IMR-90 (cell line): Measurements from ENCODE around the gene ZMIZ1.

Source experiments
- BHLHE40 ChIP-seq: fragments of 150-350 bp; IDR thresholded peaks from 2 replicates; pipeline ENCODE4 v1.6.1; 2016; ENCODE audit warnings: mild to moderate bottlenecking, low read depth, low read length
- CTCF ChIP-seq: conservative IDR thresholded peaks from 2 replicates; pipeline ENCODE4 v1.5.1; 2012; ENCODE audit warnings: mild to moderate bottlenecking, low read depth, low read length, improper control_type of control experiment
- ELK1 ChIP-seq: fragments of 150-350 bp; IDR thresholded peaks from 2 replicates; pipeline ENCODE4 v1.6.1; 2016; ENCODE audit warnings: low read depth, mild to moderate bottlenecking, low read length, moderate library complexity, borderline replicate concordance
- FOS ChIP-seq: fragments of 150-350 bp; IDR thresholded peaks from 2 replicates; pipeline ENCODE4 v1.6.1; 2016; ENCODE audit warnings: low read depth, low read length
- MAZ ChIP-seq: IDR thresholded peaks from 2 replicates; pipeline ENCODE4 v1.6.1; 2012; ENCODE audit warnings: low read depth, mild to moderate bottlenecking, low read length, improper control_type of control experiment, moderate library complexity, borderline replicate concordance
- POLR2A ChIP-seq: IDR thresholded peaks from 2 replicates; pipeline ENCODE4 v1.6.1; 2012; ENCODE audit warnings: mild to moderate bottlenecking, low read depth, low read length
- RAD21 ChIP-seq: IDR thresholded peaks from 2 replicates; pipeline ENCODE4 v1.6.1; 2012; ENCODE audit warnings: low read length, improper control_type of control experiment
- RCOR1 ChIP-seq: IDR thresholded peaks from 2 replicates; pipeline ENCODE4 v1.6.1; 2012; ENCODE audit warnings: mild to moderate bottlenecking, low read length, improper control_type of control experiment; ENCODE audit not compliant: insufficient replicate concordance
- RFX5 ChIP-seq: IDR thresholded peaks from 2 replicates; pipeline ENCODE4 v1.8.0; 2012; ENCODE audit warnings: low read depth, mild to moderate bottlenecking, low read length, moderate library complexity
- SMC3 ChIP-seq: fragments of 150-350 bp; IDR thresholded peaks from 2 replicates; pipeline ENCODE4 v1.6.1; 2016; ENCODE audit warnings: low read depth, mild to moderate bottlenecking, antibody characterized with exemption, low read length, moderate library complexity

DNA sequence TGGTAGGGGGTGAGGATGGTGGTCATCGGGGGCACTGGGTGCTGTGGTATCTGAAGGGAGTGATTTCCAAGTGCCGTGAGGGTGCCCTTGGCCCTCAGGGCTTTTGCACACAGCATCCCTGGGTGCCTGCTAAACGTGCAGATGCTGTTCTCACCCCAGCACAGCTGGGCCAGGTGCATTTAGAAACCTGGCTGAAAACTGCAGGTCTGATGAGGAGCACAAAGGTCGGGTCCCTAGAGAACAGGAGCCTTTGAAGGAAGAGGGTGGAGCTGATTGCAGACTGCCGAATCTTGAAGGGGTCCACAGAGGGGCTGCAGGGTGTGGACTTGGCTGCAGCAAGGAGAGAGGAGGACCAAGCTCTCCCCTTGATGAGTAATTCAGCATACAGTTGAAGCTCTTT lies 32.0 kb downstream of the ZMIZ1 start:
- no peak for TF ChIP-seq BHLHE40
- no peak for TF ChIP-seq CTCF
- no peak for TF ChIP-seq RFX5
- TF ChIP-seq POLR2A = no peak
- no peak for TF ChIP-seq RCOR1
- no peak for TF ChIP-seq FOS
- TF ChIP-seq MAZ = no peak
- TF ChIP-seq ELK1 = no peak
- no peak for TF ChIP-seq SMC3
- TF ChIP-seq RAD21 = no peak
